SK-N-SH treated with all-trans-retinoic acid at 6 μM for 48 hours (cell line): ENCODE data around the gene RADIL.

Experiments used
- BACH2 ChIP-seq: fragments of 250-450 bp; sonication (Bioruptor Pico); IDR thresholded peaks from 2 replicates; pipeline ENCODE4 v1.9.0; 2021; ENCODE audit warnings: mild to moderate bottlenecking, borderline replicate concordance
- PPARA ChIP-seq: fragments of 250-450 bp; sonication (Bioruptor Pico); IDR thresholded peaks from 2 replicates; pipeline ENCODE4 v1.5.0; 2020; ENCODE audit warnings: mild to moderate bottlenecking, borderline replicate concordance
- TCF4 ChIP-seq: fragments of 250-450 bp; sonication (Bioruptor Pico); IDR thresholded peaks from 2 replicates; pipeline ENCODE4 v1.8.0; 2021; ENCODE audit warnings: mild to moderate bottlenecking, moderate library complexity, borderline replicate concordance
- TOX ChIP-seq: fragments of 250-450 bp; sonication (Bioruptor Pico); IDR thresholded peaks from 2 replicates; pipeline ENCODE4 v1.8.0; 2021; ENCODE audit warnings: mild to moderate bottlenecking, moderate library complexity, borderline replicate concordance

DNA sequence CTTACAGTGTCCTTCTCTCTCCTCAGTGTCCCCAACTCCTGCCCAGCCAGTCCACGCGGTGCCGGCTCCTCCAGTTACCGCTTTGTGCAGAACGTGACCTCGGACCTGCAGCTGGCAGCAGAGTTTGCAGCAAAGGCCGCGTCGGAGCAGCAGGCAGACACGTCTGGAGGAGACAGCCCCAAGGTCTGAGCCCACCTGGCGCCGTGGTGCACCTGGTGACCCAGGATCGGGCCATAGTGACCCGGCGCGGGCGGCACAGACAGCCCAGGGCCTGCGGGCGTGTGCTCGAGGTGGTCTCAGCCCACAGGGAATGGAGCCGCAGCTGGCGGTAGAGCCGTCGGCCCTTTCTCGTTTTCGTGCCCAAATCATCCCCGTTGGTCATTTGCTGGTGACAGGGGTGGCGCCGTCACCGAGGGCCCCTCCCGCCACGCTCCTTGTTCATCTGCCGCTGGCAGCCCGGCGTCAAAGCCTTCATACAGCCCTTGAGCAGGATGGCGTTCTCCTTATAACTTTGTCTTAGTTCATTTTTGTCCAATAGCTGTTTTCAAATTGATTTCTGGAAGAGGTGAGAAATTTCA lies 129.0 kb downstream of the RADIL start:
- TF ChIP-seq BACH2 (CRISPR knock-in tag), result no peak
- no peak for TF ChIP-seq PPARA (CRISPR knock-in tag)
- TF ChIP-seq TCF4, result no peak
- TF ChIP-seq TOX (CRISPR knock-in tag), result no peak
